ENCODE data around the gene SAMHD1. TPM values are rescaled to one million over a fixed set of nuclear protein-coding genes. Genes with fewer than 3 reads are reported as not detected.

Gene SAMHD1
- total RNA-seq, 3 donors from 2014 or later (not counting 1 experiment from before 2014, with no cell fraction given), result 237 to 279 (median 270) TPM

GRCh38 chr20:36851490-36851889 lies 100.0 kb downstream of the SAMHD1 start:
- Histone ChIP-seq H3K4me1 (ENCODE audit: control insufficient read depth, insufficient read depth, low read length) (peaks cover 2% of the 10 kb centered on the region), H3K27ac (ENCODE audit: low read length) (no peak overlapping the region), H3K36me3 (ENCODE audit: control insufficient read depth, insufficient read depth, low read length) (no peaks in the 10 kb centered on the region), H3K27me3 (ENCODE audit: control insufficient read depth, insufficient read depth, low read length) (no peaks in the 10 kb centered on the region), H3K9me3 (ENCODE audit: control insufficient read depth, insufficient read depth, low read length) (no peaks in the 10 kb centered on the region), H3K4me3 (ENCODE audit: low read length) (no peak overlapping the region)
- no peak for DNase-seq
- TF ChIP-seq, protein P1, sequence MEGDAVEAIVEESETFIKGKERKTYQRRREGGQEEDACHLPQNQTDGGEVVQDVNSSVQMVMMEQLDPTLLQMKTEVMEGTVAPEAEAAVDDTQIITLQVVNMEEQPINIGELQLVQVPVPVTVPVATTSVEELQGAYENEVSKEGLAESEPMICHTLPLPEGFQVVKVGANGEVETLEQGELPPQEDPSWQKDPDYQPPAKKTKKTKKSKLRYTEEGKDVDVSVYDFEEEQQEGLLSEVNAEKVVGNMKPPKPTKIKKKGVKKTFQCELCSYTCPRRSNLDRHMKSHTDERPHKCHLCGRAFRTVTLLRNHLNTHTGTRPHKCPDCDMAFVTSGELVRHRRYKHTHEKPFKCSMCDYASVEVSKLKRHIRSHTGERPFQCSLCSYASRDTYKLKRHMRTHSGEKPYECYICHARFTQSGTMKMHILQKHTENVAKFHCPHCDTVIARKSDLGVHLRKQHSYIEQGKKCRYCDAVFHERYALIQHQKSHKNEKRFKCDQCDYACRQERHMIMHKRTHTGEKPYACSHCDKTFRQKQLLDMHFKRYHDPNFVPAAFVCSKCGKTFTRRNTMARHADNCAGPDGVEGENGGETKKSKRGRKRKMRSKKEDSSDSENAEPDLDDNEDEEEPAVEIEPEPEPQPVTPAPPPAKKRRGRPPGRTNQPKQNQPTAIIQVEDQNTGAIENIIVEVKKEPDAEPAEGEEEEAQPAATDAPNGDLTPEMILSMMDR (IDR thresholded peaks at IDR 0.05), result no peak
- no peak for ATAC-seq
- WGBS (ENCODE audit: insufficient coverage), result 91% methylated on average over 2 of the region's 2 CpGs
- no peak overlapping the region for H3K4me3 Mint-ChIP-seq
- H3K27ac Mint-ChIP-seq, result no peak overlapping the region
- H3K36me3 Mint-ChIP-seq, result no peaks in the 10 kb centered on the region
- intact Hi-C loops (cut with micrococcal nuclease), result no loop called here
- H3K9me3 Mint-ChIP-seq, result no peaks in the 10 kb centered on the region
- H3K4me1 Mint-ChIP-seq, result peaks cover 0 to 3% of the 10 kb centered on the region in 2 donors
- no peaks in the 10 kb centered on the region for H3K27me3 Mint-ChIP-seq (ENCODE audit: low read depth in 2 of 2)

DNA sequence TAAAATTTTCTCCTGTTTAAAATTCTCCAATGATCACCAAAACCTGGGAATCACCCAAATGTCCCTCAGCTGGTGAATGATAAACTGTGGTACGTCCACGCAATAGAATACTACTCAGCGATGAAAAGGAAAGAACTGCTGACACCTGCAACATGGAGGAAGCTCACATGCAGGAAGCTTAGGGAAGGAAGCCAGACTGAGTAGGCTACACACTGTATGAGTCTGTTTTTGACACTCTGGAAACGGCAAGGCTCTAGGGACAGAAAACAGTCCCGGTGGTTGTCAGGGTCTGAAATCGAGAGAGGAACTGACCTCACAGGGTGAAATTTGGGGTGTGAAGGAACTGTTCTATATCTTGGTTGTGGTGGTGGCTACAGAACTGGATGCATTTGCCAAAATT lies 100.7 kb downstream of the SAMHD1 start:
- no peaks in the 10 kb centered on the region for H3K27me3 Mint-ChIP-seq (ENCODE audit: low read depth in 2 of 2)
- intact Hi-C loops (cut with micrococcal nuclease), result no loop called here
- no peak for ATAC-seq
- H3K27ac Mint-ChIP-seq, result no peak overlapping the region
- DNase-seq, result no peak
- TF ChIP-seq, protein P1 (IDR thresholded peaks at IDR 0.05), result no peak
- 92% methylated on average over 6 of the region's 6 CpGs for WGBS (ENCODE audit: insufficient coverage)
- H3K4me1 Mint-ChIP-seq, result peaks cover 0 to 3% of the 10 kb centered on the region in 2 donors
- H3K36me3 Mint-ChIP-seq, result no peaks in the 10 kb centered on the region
- H3K27me3 ChIP-seq (ENCODE audit: control insufficient read depth, insufficient read depth, low read length), result no peaks in the 10 kb centered on the region
- no peak overlapping the region for H3K4me3 ChIP-seq (ENCODE audit: low read length)
- peaks cover 9% of the 10 kb centered on the region for H3K4me1 ChIP-seq (ENCODE audit: control insufficient read depth, insufficient read depth, low read length)
- H3K27ac ChIP-seq (ENCODE audit: low read length), result no peak overlapping the region
- H3K9me3 ChIP-seq (ENCODE audit: control insufficient read depth, insufficient read depth, low read length), result no peaks in the 10 kb centered on the region
- H3K36me3 ChIP-seq (ENCODE audit: control insufficient read depth, insufficient read depth, low read length), result no peaks in the 10 kb centered on the region
- H3K9me3 Mint-ChIP-seq, result no peaks in the 10 kb centered on the region
- no peak overlapping the region for H3K4me3 Mint-ChIP-seq

DNA sequence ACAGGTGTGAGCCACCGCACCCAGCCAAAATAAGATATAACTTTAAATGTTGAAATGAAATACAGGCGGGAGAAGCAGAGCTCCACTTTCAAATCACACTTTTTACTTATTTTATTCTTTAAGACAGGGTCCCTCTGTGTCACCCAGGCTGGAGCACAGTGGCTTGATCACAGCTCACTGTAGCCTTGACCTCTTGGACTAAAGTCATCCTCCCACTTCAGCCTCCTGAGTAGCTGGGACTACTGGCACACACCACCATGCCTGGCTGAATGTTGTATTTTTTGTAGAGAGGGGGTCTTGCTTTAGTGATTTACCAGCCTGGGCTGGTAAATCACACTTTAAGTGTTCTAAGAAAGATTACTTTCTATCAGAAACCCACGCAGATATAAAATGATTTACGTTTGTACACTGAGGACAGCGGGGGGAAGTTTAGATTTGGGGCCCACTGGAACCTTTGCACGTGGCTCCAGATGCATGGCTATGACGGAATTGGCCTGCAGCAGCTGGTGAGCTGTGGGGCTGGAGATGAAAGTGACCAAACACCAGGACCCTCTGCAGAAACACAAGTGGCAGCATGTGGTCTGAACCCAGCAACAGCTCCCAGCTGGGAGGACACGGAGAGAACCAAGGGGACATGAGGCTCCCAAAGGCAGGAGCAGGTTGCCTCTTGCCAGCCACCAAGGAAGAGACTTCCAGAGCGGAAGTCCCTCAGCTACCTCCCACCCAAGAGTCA lies 102.0 kb downstream of the SAMHD1 start:
- Mint-ChIP-seq H3K36me3 (no peaks in the 10 kb centered on the region), H3K4me1 (peaks cover 0 to 3% of the 10 kb centered on the region in 2 donors), H3K4me3 (no peak overlapping the region), H3K27ac (no peak overlapping the region), H3K27me3 (ENCODE audit: low read depth in 2 of 2) (no peaks in the 10 kb centered on the region), H3K9me3 (no peaks in the 10 kb centered on the region)
- no peak for ATAC-seq
- 84% methylated on average over 9 of the region's 9 CpGs for WGBS (ENCODE audit: insufficient coverage)
- TF ChIP-seq, protein P1 (IDR thresholded peaks at IDR 0.05), result no peak
- no peak overlapping the region for H3K27ac ChIP-seq (ENCODE audit: low read length)
- DNase-seq, result no peak
- H3K36me3 ChIP-seq (ENCODE audit: control insufficient read depth, insufficient read depth, low read length), result no peaks in the 10 kb centered on the region
- H3K4me3 ChIP-seq (ENCODE audit: low read length), result no peak overlapping the region
- peaks cover 17% of the 10 kb centered on the region for H3K4me1 ChIP-seq (ENCODE audit: control insufficient read depth, insufficient read depth, low read length)
- no peaks in the 10 kb centered on the region for H3K27me3 ChIP-seq (ENCODE audit: control insufficient read depth, insufficient read depth, low read length)
- intact Hi-C loops (cut with micrococcal nuclease), result no loop called here
- H3K9me3 ChIP-seq (ENCODE audit: control insufficient read depth, insufficient read depth, low read length), result no peaks in the 10 kb centered on the region

DNA sequence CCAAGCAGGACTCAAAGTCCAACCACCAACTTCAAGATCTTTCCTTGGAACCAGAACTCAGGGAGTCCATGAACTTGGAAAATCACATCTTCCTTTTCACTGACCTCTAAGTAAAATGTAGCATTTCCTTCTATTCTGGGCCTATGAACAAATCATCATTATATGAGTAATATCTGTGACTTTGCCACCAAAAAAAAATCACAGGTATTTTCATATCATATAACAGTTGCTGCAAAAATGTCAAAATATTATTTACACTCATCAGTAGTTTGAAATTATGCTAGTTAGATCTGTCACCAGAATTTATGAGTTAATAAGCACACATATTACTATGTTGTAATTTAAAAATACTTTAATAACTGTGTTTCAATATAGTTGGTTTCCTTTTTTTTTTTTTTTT lies 102.8 kb downstream of the SAMHD1 start:
- Mint-ChIP-seq H3K4me3 (no peak overlapping the region), H3K36me3 (no peaks in the 10 kb centered on the region), H3K27me3 (ENCODE audit: low read depth in 2 of 2) (no peaks in the 10 kb centered on the region), H3K9me3 (no peaks in the 10 kb centered on the region), H3K4me1 (peaks cover under 1% of the 10 kb centered on the region in 2 donors), H3K27ac (no peak overlapping the region)
- TF ChIP-seq, protein P1 (IDR thresholded peaks at IDR 0.05), result no peak
- no peaks in the 10 kb centered on the region for H3K36me3 ChIP-seq (ENCODE audit: control insufficient read depth, insufficient read depth, low read length)
- DNase-seq (no peak), ATAC-seq (no peak)
- H3K9me3 ChIP-seq (ENCODE audit: control insufficient read depth, insufficient read depth, low read length), result no peaks in the 10 kb centered on the region
- H3K4me1 ChIP-seq (ENCODE audit: control insufficient read depth, insufficient read depth, low read length), result peaks cover 25% of the 10 kb centered on the region
- no peak overlapping the region for H3K4me3 ChIP-seq (ENCODE audit: low read length)
- no peaks in the 10 kb centered on the region for H3K27me3 ChIP-seq (ENCODE audit: control insufficient read depth, insufficient read depth, low read length)
- no peak overlapping the region for H3K27ac ChIP-seq (ENCODE audit: low read length)
- intact Hi-C loops (cut with micrococcal nuclease), result no loop called here

Measured in natural killer cell (primary cell).